Fibroblast of lung (primary cell): ENCODE measurements around the gene IPO5.

ENCODE experiments used
- CTCF ChIP-seq, 2 donors: IDR thresholded peaks in 1 of 2; conservative IDR thresholded peaks in 1 of 2; 1 replicate in 1 of 2; 2 replicates in 1 of 2; pipeline ENCODE4 v1.5.1; 2011 to 2012; ENCODE audit warnings: low read length in 2 of 2, control low read depth in 1 of 2, inconsistent platforms in 1 of 2, low read depth in 1 of 2, mild to moderate bottlenecking in 1 of 2
- EZH2 ChIP-seq: IDR thresholded peaks from 2 replicates; pipeline ENCODE4 v1.5.1; 2012; ENCODE audit warnings: low read length, control low read depth, mild to moderate bottlenecking; ENCODE audit errors: missing control alignments

- TF ChIP-seq CTCF (conservative IDR thresholded peaks at IDR 0.05 in 1 of 2, IDR thresholded peaks at IDR 0.05 in 1 of 2; ENCODE audit: low read depth in 1 of 2, low read length in 2 of 2), result no peak
- no peak for TF ChIP-seq EZH2
These were observed 113.2 kb downstream of the IPO5 start for GRCh38 chr13:98066636-98067035.
